Measurements from ENCODE around the gene PALLD. TPM values are rescaled to one million over a fixed set of nuclear protein-coding genes. Genes with fewer than 3 reads are reported as not detected.
"Not testable (repeated sequence)": the region's sequence is repeated elsewhere in the genome, so short reads cannot be mapped to it uniquely, and the experiment has no call there.

Gene PALLD
- total RNA-seq, 3 donors from 2014 or later = 112 to 663 (median 150) TPM

GRCh38 chr4:168725930-168726329 is 229.1 kb downstream of the PALLD start:
- no peak for ATAC-seq
- Histone ChIP-seq H3K4me3 (no peak overlapping the region), H3K36me3 (ENCODE audit: low read depth) (no peaks in the 10 kb centered on the region), H3K4me1 (ENCODE audit: low read depth) (no peaks in the 10 kb centered on the region), H3K9me3 (peaks cover 6% of the 10 kb centered on the region)
- DNase-seq = no peak
- no peak for TF ChIP-seq CTCF (IDR thresholded peaks at IDR 0.05)
- intact Hi-C loops (cut with DNase I, micrococcal nuclease) = no loop called here

DNA sequence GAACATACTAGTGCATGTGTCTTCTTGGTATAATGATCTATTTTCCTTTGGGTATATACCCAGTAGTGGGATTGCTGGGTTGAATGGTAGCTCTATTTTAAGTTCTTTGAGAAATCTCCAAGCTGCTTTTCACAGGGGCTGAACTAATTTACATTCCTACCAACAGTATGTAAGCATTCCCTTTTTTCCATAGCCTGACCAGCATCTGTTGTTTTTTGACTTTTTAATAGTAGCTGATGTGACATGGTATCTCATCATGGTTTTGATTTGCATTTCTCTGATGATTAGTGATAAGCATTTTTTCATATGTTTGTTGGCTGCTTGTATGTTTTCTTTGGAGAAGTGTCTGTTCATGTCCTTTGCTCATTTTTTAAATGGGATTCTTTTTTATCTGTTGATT is 230.3 kb downstream of the PALLD start:
- DNase-seq; H3K36me3 ChIP-seq (ENCODE audit: low read depth); H3K4me1 ChIP-seq (ENCODE audit: low read depth); H3K4me3 ChIP-seq; H3K9me3 ChIP-seq; intact Hi-C loops (cut with DNase I, micrococcal nuclease); ATAC-seq: not testable (repeated sequence)

DNA sequence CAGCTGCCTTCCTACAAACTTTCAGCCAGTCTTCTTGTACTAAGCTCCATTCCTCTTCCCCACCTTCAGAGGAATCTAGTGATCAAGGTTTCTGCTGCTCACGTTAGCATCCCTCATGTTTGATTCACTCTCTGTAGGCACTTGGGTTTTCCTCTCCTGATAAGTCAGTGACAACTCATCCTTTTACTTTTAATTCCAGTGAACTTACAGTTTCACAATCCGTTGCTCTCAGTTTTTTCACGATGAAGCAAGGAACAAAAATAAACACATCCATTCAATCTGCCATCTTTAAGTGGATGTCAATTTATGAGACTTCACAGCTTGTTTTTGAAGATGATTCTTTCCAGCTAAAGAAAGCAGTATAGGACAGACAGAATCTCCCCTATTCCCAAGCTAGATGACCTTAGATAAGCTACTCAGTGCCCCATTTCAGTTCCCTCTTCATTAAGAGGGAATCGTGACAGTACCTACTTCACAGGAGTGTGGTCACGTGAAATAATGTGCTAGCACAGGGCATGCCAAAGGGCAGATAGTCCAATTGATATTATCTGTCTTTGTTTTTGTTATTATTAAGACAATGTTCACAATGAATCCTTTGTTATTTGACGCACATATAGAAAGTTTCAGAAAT is 234.3 kb downstream of the PALLD start:
- DNase-seq = no peak
- H3K36me3 ChIP-seq (ENCODE audit: low read depth) = no peaks in the 10 kb centered on the region
- intact Hi-C loops (cut with DNase I, micrococcal nuclease) = no loop called here
- no peak for ATAC-seq
- no peak overlapping the region for H3K4me3 ChIP-seq
- H3K9me3 ChIP-seq = peaks cover 6% of the 10 kb centered on the region
- TF ChIP-seq CTCF (IDR thresholded peaks at IDR 0.05) = no peak
- no peaks in the 10 kb centered on the region for H3K4me1 ChIP-seq (ENCODE audit: low read depth)

- no peak for TF ChIP-seq CTCF (IDR thresholded peaks at IDR 0.05)
- DNase-seq = no peak
- ATAC-seq = no peak
- Histone ChIP-seq H3K36me3 (ENCODE audit: low read depth) (no peaks in the 10 kb centered on the region), H3K4me1 (ENCODE audit: low read depth) (no peaks in the 10 kb centered on the region), H3K4me3 (no peak overlapping the region), H3K9me3 (peaks cover 4% of the 10 kb centered on the region)
- intact Hi-C loops (cut with DNase I, micrococcal nuclease) = no loop called here
Measured at GRCh38 chr4:168731706-168732414, 235.0 kb downstream of the PALLD start.

GRCh38 chr4:168732714-168733113 is 235.9 kb downstream of the PALLD start:
- no peak for ATAC-seq
- no peaks in the 10 kb centered on the region for H3K36me3 ChIP-seq (ENCODE audit: low read depth)
- H3K9me3 ChIP-seq = no peaks in the 10 kb centered on the region
- no peak overlapping the region for H3K4me3 ChIP-seq
- H3K4me1 ChIP-seq (ENCODE audit: low read depth) = no peaks in the 10 kb centered on the region
- TF ChIP-seq CTCF (IDR thresholded peaks at IDR 0.05) = no peak
- no peak for DNase-seq
- intact Hi-C loops (cut with DNase I, micrococcal nuclease) = no loop called here

Measured in mucosa of descending colon (tissue), 3 donors.